GM12878 (cell line): ENCODE results near the gene AMH. TPM values are rescaled to one million over a fixed set of nuclear protein-coding genes. Genes with fewer than 3 reads are reported as not detected.

Source experiments
- ATAC-seq: fragments of 200-7000 bp; cut with Tn5 transposase; 3 replicates; pipeline ENCODE4 v1.9.1; 2020; ENCODE audit warnings: mild to moderate bottlenecking, moderate library complexity
- BruUV-seq: library from RNA; stranded (reverse); fragments of 400-500 nt; replicated peaks from 2 replicates; lab custom pipeline; 2021; lab: Mats Ljungman, UMichigan
- CTCF ChIA-PET: fragments of 300-600 bp; sonication (Branson Sonifier 250); formaldehyde crosslinking; extraction: SDS; loops from one replicate; lab custom pipeline; 2021; ENCODE audit warnings: inconsistent platforms; lab: Yijun Ruan, JAX
- POLR2A ChIA-PET: fragments of 350-600 bp; formaldehyde crosslinking; extraction: SDS; loops from one replicate; lab custom pipeline; 2021; ENCODE audit warnings: inconsistent platforms; lab: Charles Lee
- RAD21 ChIA-PET: fragments of 300-600 bp; sonication (Branson Sonifier 250); formaldehyde crosslinking; loops from one replicate; lab custom pipeline; 2023; ENCODE audit warnings: antibody characterized with exemption; ENCODE audit not compliant: unreplicated experiment; lab: Charles Lee
- SMC1A ChIA-PET: fragments of 300-600 bp; sonication (Branson Sonifier 250); formaldehyde crosslinking; loops from one replicate; lab custom pipeline; 2023; ENCODE audit not compliant: unreplicated experiment, uncharacterized antibody; lab: Charles Lee
- DNase-seq: peaks from one replicate; pipeline ENCODE4 v3.0.0-alpha.2; 2011; ENCODE audit warnings: low read depth, low spot score
- FAIRE-seq: peaks from 3 replicates; lab custom pipeline; 2011; peaks lifted over from hg19 to GRCh38; lab: Jason Lieb, UNC
- H2AFZ ChIP-seq: 2 replicates; pipeline ENCODE4 v1.6.0; 2011; ENCODE audit warnings: low read depth, low read length, control low read depth; ENCODE audit not compliant: control insufficient read depth
- H3K27ac ChIP-seq: 2 replicates; pipeline ENCODE4 v1.5.1; 2011; ENCODE audit warnings: control low read depth; ENCODE audit not compliant: control insufficient read depth, insufficient read depth
- H3K27me3 ChIP-seq, 2 experiments: replicated peaks in 1 of 2; 2 replicates each; pipeline versions ENCODE4 v1.6.0 to v1.6.1; 2011; ENCODE audit warnings: low read length in 1 of 2; ENCODE audit not compliant: control insufficient read depth in 2 of 2, insufficient read depth in 2 of 2
- H3K36me3 ChIP-seq, 2 experiments: 2 replicates each; pipeline ENCODE4 v1.5.1; 2011; ENCODE audit warnings: low read length in 1 of 2; ENCODE audit not compliant: control insufficient read depth in 2 of 2, insufficient read depth in 2 of 2
- H3K4me1 ChIP-seq: 2 replicates; pipeline ENCODE4 v1.6.1; 2011; ENCODE audit warnings: mild to moderate bottlenecking, low read length, moderate library complexity, mixed read lengths; ENCODE audit not compliant: control insufficient read depth, insufficient read depth
- H3K4me2 ChIP-seq: 2 replicates; pipeline ENCODE4 v1.6.0; 2011; ENCODE audit warnings: control low read depth; ENCODE audit not compliant: control insufficient read depth, insufficient read depth
- H3K4me3 ChIP-seq: fragments of 200-600 bp; sonication (generic); 2 replicates; pipeline ENCODE4 v1.5.1; 2016
- H3K79me2 ChIP-seq: 2 replicates; pipeline ENCODE4 v1.6.0; 2011; ENCODE audit warnings: low read length; ENCODE audit not compliant: control insufficient read depth, insufficient read depth
- H3K9ac ChIP-seq: 2 replicates; pipeline ENCODE4 v1.8.0; 2011; ENCODE audit warnings: low read length, control low read depth, mixed read lengths; ENCODE audit not compliant: control insufficient read depth, insufficient read depth
- H3K9me3 ChIP-seq: replicated peaks from 3 replicates; pipeline ENCODE4 v1.5.1; 2011; ENCODE audit warnings: mild to moderate bottlenecking, low read length; ENCODE audit not compliant: control insufficient read depth, insufficient read depth
- H4K20me1 ChIP-seq: 2 replicates; pipeline ENCODE4 v1.6.0; 2011; ENCODE audit not compliant: control insufficient read depth, insufficient read depth
- E2F8 ChIP-seq: fragments of 450-650 bp; IDR thresholded peaks from 2 replicates; pipeline ENCODE4 v1.6.1; 2018; ENCODE audit warnings: mild to moderate bottlenecking, low read depth, moderate library complexity; ENCODE audit not compliant: partially characterized antibody
- JUNB ChIP-seq: IDR thresholded peaks from 2 replicates; pipeline ENCODE4 v1.6.1; 2016; ENCODE audit warnings: antibody characterized with exemption, mild to moderate bottlenecking
- MXI1 ChIP-seq: fragments of 150-350 bp; IDR thresholded peaks from 2 replicates; pipeline ENCODE4 v1.6.1; 2011; ENCODE audit warnings: low read depth, mild to moderate bottlenecking, inconsistent platforms, low read length, improper control_type of control experiment
- NFXL1 ChIP-seq: fragments of 450-650 bp; IDR thresholded peaks from 2 replicates; pipeline ENCODE4 v1.6.1; 2017; ENCODE audit warnings: antibody characterized with exemption, mild to moderate bottlenecking, borderline replicate concordance
- NFYB ChIP-seq: IDR thresholded peaks from 2 replicates; pipeline ENCODE4 v1.6.1; 2011; ENCODE audit warnings: low read depth, mild to moderate bottlenecking, low read length, improper control_type of control experiment, moderate library complexity; ENCODE audit not compliant: insufficient read depth
- PML ChIP-seq: IDR thresholded peaks from 2 replicates; pipeline ENCODE4 v1.6.1; 2012; ENCODE audit warnings: low read length, inconsistent platforms
- RAD51 ChIP-seq: fragments of 450-650 bp; IDR thresholded peaks from 2 replicates; pipeline ENCODE4 v1.6.1; 2016; ENCODE audit warnings: moderate library complexity, mild to moderate bottlenecking, inconsistent platforms
- TCF12 ChIP-seq: IDR thresholded peaks from 2 replicates; pipeline ENCODE4 v1.6.1; 2011; ENCODE audit warnings: low read depth, mild to moderate bottlenecking, low read length
- WGBS: methylation state at CpG from one replicate; pipeline ENCODE4 v1.1.6; 2016; ENCODE audit warnings: low lambda C conversion rate; ENCODE audit not compliant: insufficient replicate concordance, insufficient coverage; ENCODE audit errors: missing lambda C conversion rate; 5-methylcytosine and 5-hydroxymethylcytosine counted together
- in situ Hi-C: fragments of 300-500 bp; cut with MboI; formaldehyde crosslinking; loops from 9 replicates; pipeline ENCODE4 v1.14.3; 2018; ENCODE audit warnings: mixed read lengths
- intact Hi-C: fragments of 100-400 bp; cut with micrococcal nuclease; formaldehyde crosslinking; loops from one replicate; pipeline ENCODE4 v1.14.2; 2022; ENCODE audit not compliant: unreplicated experiment
- polyA plus RNA-seq, 11 experiments: library from polyadenylated mRNA; depleted of rRNA in 4 of 11; unstranded in 6 of 11; stranded (reverse) in 5 of 11; fragments of >200 nt; fragmentation: Nextera tagmentation in 4 of 11; fragmentation: Illumina TruSeq in 1 of 11; extraction: Ambion mirVana in 4 of 11; extraction: Trizol in 1 of 11; gene quantifications; 1 replicate in 1 of 11; 2 replicates in 10 of 11; pipeline versions ENCODE4 v1.2.1 to v1.2.3, GENCODE V29; 2011 to 2016; ENCODE audit warnings: inconsistent platforms in 2 of 11, missing spikeins in 2 of 11, low read depth in 1 of 11
- total RNA-seq, 4 experiments: library from RNA; depleted of rRNA in 3 of 4; stranded (reverse); fragments of >200 nt in 3 of 4; fragmentation: Illumina TruSeq in 1 of 4; extraction: Trizol in 1 of 4; gene quantifications; 2 replicates each; pipeline versions ENCODE4 v1.2.1 to v1.2.3, GENCODE V29; 2013 to 2021

The AMH gene
- total and polyA plus RNA-seq, 10 of the 15 experiments (the other 5 are each of a cell fraction or from before 2014, with no cell fraction given): 0.17 to 3.5 (median 0.81) TPM; not detected in 4

- H3K9ac ChIP-seq: no peak overlapping the region
- H3K9me3 ChIP-seq: no peaks in the 10 kb centered on the region
- ChIA-PET CTCF (interaction anchor here (0.5 to 1.2 kb wide), 2 partner anchors 18 to 30 kb away, joined by 3 to 4 read pairs; no protein-coding TSS in a partner anchor), SMC1A (no interaction called here), RAD21 (no interaction called here), POLR2A (no interaction called here)
- no peak overlapping the region for H2AFZ ChIP-seq
- H3K4me1 ChIP-seq: no peaks in the 10 kb centered on the region
- H3K4me2 ChIP-seq: no peak overlapping the region
- H3K4me3 ChIP-seq: no peak overlapping the region
- FAIRE-seq (no peak), DNase-seq (no peak), ATAC-seq (no peak)
- intact Hi-C loops: no loop called here
- no peak overlapping the region for H3K27ac ChIP-seq
- WGBS: 97% methylated on average over 21 of the region's 21 CpGs
- peaks cover 3% of the 10 kb centered on the region; the same call in 1 of the 2 replicates for H3K79me2 ChIP-seq
- in situ Hi-C loops: no loop called here
- H3K27me3 ChIP-seq: no peaks in the 10 kb centered on the region
- H3K36me3 ChIP-seq: peaks cover 8 to 49% of the 10 kb centered on the region in 2 experiments; a peak in 3 of 4 replicates
- BruUV-seq: TSS peak; percentile 32
- no peak for TF ChIP-seq NFXL1
- TF ChIP-seq JUNB: no peak
- no peak for TF ChIP-seq MXI1
- TF ChIP-seq NFYB: no peak
- no peak for TF ChIP-seq RAD51
- TF ChIP-seq TCF12: no peak
- TF ChIP-seq E2F8: no peak
- no peak for TF ChIP-seq PML
- 0 out of 2 replicates have a peak, but pooled peaks cover 2% of the 10 kb centered on the region for H4K20me1 ChIP-seq
Measured at GRCh38 chr19:2201473-2202148, 47.5 kb upstream of the AMH start.
